Smooth muscle cell (in vitro differentiated cells): ENCODE results near the gene SRSF3. TPM values are rescaled to one million over a fixed set of nuclear protein-coding genes. Genes with fewer than 3 reads are reported as not detected.
A peak's percentile ranks its signal among the peaks of the same experiment; 100 is the strongest.

Experiments
- DNase-seq: peaks from one replicate; lab custom pipeline; 2025; ENCODE audit not compliant: unreplicated experiment; lab: John Stamatoyannopoulos, UW
- H2AFZ ChIP-seq: fragments of 200-600 bp; sonication (generic); 2 replicates; pipeline ENCODE4 v1.6.0; 2016; ENCODE audit warnings: antibody characterized with exemption, low read depth, mild to moderate bottlenecking
- H3F3A ChIP-seq: fragments of 200-600 bp; sonication (generic); 2 replicates; pipeline ENCODE4 v1.6.0; 2017; ENCODE audit warnings: antibody characterized with exemption, low read depth
- H3K27ac ChIP-seq: fragments of 200-600 bp; sonication (generic); 2 replicates; pipeline ENCODE4 v1.5.1; 2016; ENCODE audit warnings: low read depth, mild to moderate bottlenecking
- H3K27me3 ChIP-seq: fragments of 200-600 bp; sonication (generic); 2 replicates; pipeline ENCODE4 v1.6.1; 2016; ENCODE audit warnings: low read depth, mild to moderate bottlenecking
- H3K36me3 ChIP-seq: fragments of 200-600 bp; sonication (generic); 2 replicates; pipeline ENCODE4 v1.5.1; 2016; ENCODE audit warnings: low read depth
- H3K4me1 ChIP-seq: fragments of 200-600 bp; sonication (generic); 2 replicates; pipeline ENCODE4 v1.5.1; 2016; ENCODE audit warnings: low read depth
- H3K4me2 ChIP-seq: fragments of 200-600 bp; sonication (generic); 2 replicates; pipeline ENCODE4 v1.6.0; 2016; ENCODE audit warnings: mild to moderate bottlenecking
- H3K4me3 ChIP-seq: fragments of 200-600 bp; sonication (generic); 2 replicates; pipeline ENCODE4 v1.5.1; 2016; ENCODE audit warnings: mild to moderate bottlenecking
- H3K79me2 ChIP-seq: fragments of 200-600 bp; sonication (generic); 2 replicates; pipeline ENCODE4 v1.6.0; 2016; ENCODE audit warnings: low read depth, mild to moderate bottlenecking
- H3K9ac ChIP-seq: fragments of 200-600 bp; sonication (generic); 2 replicates; pipeline ENCODE4 v1.6.0; 2016; ENCODE audit warnings: low read depth
- H3K9me3 ChIP-seq: fragments of 200-600 bp; sonication (generic); replicated peaks from 2 replicates; pipeline ENCODE4 v1.5.1; 2016; ENCODE audit warnings: low read depth
- H4K20me1 ChIP-seq: fragments of 200-600 bp; sonication (generic); 2 replicates; pipeline ENCODE4 v1.6.0; 2016; ENCODE audit warnings: low read depth
- WGBS: methylation state at CpG from one replicate; pipeline ENCODE4 v1.1.7; 2016; ENCODE audit warnings: low lambda C conversion rate; 5-methylcytosine and 5-hydroxymethylcytosine counted together
- polyA plus RNA-seq: library from polyadenylated mRNA; unstranded; fragments of >200 nt; fragmentation: Nextera tagmentation; extraction: Ambion mirVana; gene quantifications from 2 replicates; pipeline ENCODE4 v1.2.1, GENCODE V29; 2016
- total RNA-seq: library from RNA; depleted of rRNA; stranded (reverse); fragments of >200 nt; gene quantifications from 2 replicates; pipeline ENCODE4 v1.2.3, GENCODE V29; 2014
- TF ChIP-seq, protein P1 (sequence below): fragments of 200-600 bp; sonication (generic); IDR thresholded peaks from 2 replicates; pipeline ENCODE4 v1.5.1; 2017; ENCODE audit warnings: borderline replicate concordance, mild to moderate bottlenecking, antibody characterized with exemption; ENCODE audit not compliant: insufficient read depth, poor library complexity, severe bottlenecking

The SRSF3 gene
- total and polyA plus RNA-seq, 2 experiments from 2014 or later: 158 to 179 TPM

DNA sequence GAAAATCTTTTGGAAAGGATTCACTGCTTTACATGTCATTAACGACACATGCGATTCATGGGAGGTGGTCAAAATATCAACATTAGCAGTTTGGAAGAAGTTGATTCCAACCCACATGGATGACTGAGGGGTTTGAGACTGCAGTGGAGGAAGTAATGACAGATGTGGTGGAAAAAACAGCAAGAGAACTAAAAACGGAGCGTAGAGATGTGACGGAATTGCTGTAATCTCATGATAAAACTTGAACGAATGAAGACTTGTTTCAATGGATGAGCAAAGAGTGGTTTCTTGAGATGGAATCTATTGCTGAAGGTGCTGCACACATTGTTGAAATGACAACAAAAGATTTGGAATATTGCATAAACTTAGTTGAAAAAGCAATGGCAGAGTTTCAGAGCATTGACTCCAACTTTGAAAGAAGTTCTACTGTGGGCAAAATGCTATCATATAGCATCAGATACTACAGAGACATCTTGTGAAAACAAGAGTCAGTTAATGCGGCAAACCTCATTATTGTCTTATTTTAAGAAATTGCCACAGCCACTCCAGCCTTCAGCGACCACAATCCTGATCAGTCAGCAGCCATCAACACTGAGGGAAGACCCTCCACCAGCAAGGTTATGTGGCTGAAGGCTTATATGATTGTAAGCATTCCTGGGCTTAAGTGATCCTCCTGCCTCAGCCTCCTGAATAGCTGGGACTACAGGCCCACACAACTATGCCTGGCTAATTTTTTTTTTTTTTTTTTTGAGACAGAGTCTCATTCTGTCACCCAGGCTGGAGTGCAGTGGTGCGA, 19.2 kb downstream of the SRSF3 start:
- H2AFZ ChIP-seq: no peak overlapping the region
- no peak overlapping the region for H3K9ac ChIP-seq
- H3K4me3 ChIP-seq: no peak overlapping the region
- no peaks in the 10 kb centered on the region for H3K4me1 ChIP-seq
- TF ChIP-seq, protein P1, sequence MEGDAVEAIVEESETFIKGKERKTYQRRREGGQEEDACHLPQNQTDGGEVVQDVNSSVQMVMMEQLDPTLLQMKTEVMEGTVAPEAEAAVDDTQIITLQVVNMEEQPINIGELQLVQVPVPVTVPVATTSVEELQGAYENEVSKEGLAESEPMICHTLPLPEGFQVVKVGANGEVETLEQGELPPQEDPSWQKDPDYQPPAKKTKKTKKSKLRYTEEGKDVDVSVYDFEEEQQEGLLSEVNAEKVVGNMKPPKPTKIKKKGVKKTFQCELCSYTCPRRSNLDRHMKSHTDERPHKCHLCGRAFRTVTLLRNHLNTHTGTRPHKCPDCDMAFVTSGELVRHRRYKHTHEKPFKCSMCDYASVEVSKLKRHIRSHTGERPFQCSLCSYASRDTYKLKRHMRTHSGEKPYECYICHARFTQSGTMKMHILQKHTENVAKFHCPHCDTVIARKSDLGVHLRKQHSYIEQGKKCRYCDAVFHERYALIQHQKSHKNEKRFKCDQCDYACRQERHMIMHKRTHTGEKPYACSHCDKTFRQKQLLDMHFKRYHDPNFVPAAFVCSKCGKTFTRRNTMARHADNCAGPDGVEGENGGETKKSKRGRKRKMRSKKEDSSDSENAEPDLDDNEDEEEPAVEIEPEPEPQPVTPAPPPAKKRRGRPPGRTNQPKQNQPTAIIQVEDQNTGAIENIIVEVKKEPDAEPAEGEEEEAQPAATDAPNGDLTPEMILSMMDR: no peak
- H3K4me2 ChIP-seq: no peak overlapping the region
- peaks cover 48% of the 10 kb centered on the region for H3F3A ChIP-seq
- no peak overlapping the region for H3K27ac ChIP-seq
- H3K27me3 ChIP-seq: no peaks in the 10 kb centered on the region
- no peak for DNase-seq
- no peaks in the 10 kb centered on the region for H3K9me3 ChIP-seq
- H4K20me1 ChIP-seq: peaks cover 69% of the 10 kb centered on the region
- no peaks in the 10 kb centered on the region for H3K36me3 ChIP-seq
- 96% methylated on average over 9 of the region's 9 CpGs for WGBS
- H3K79me2 ChIP-seq: peaks cover 1% of the 10 kb centered on the region

DNA sequence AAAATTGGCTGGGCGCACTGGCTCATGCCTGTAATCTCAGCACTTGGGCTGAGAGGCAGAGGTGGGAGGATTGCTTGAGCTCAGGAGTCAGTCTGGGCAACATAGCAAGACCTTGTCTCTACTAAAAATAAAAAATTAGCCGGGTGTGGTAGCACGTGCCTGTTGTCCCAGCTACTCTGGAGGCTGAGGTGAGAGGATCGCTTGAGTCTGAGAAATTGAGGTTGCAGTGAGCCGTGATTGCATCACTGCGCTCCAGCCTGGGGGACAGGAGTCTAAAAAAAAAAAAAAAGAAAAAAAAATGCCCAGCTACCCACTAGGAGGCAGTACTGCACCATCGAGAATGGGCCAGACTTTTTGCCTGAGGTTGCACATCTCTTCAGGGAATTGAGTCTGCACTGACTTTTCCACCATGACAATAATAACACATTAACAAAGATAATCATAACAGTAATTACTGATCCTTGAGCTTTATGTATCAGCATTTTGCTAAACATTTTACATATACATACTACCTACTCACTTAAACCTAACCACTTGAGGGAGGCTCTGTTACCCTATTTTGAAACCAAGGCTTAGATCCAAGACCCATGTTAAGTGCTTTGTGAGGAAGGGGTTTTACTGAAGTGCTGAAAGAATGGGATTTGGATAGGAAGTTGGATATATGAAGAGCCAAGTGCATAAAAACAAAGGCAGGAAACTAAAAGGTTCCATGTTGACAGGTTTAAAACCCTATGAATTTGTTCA, 21.0 kb downstream of the SRSF3 start:
- TF ChIP-seq, protein P1: peak; percentile 71
- H3K9ac ChIP-seq: no peak overlapping the region
- H3K27ac ChIP-seq: no peak overlapping the region
- no peak overlapping the region for H3K4me3 ChIP-seq
- no peak for DNase-seq
- no peak overlapping the region for H3K4me2 ChIP-seq
- no peaks in the 10 kb centered on the region for H3K79me2 ChIP-seq
- 62% methylated on average over 7 of the region's 7 CpGs for WGBS
- H3K9me3 ChIP-seq: no peaks in the 10 kb centered on the region
- peaks cover 52% of the 10 kb centered on the region for H4K20me1 ChIP-seq
- H3K4me1 ChIP-seq: no peaks in the 10 kb centered on the region
- peaks cover 30% of the 10 kb centered on the region for H3F3A ChIP-seq
- H3K27me3 ChIP-seq: no peaks in the 10 kb centered on the region
- no peak overlapping the region for H2AFZ ChIP-seq
- no peaks in the 10 kb centered on the region for H3K36me3 ChIP-seq

DNA sequence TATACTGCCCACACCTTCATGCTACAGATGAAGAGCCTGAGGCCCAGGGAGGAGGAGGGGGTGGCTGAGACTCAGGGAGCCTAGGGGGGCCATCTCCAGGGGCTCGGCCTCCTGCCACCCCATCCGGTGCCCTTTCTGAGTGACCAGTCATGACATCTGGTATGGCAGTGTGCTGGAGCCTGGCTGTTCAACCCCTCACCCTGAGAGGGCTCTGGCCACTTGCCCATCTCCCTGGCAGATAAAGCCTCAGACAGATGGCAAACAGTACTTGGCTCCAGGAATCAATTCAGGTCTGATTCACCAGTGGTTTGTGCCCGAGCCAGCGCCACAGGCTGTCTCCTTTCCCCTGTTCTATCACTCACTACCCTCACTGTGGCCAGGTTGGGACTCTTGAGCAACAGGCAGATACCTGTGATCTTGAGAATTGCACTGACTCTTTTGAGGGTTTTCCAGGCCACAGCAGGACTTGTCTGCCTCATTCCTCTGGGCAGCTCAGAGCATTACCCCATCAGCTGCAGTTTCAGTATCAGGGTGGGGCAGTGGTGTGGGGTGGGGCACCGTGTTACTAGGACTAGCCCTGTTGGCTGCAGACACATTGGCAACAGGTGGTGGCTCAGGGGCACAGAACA, 22.8 kb downstream of the SRSF3 start:
- Histone ChIP-seq H3K36me3 (no peaks in the 10 kb centered on the region), H3F3A (peaks cover 14% of the 10 kb centered on the region), H3K79me2 (no peaks in the 10 kb centered on the region), H3K4me3 (no peak overlapping the region), H3K4me1 (no peaks in the 10 kb centered on the region), H3K9me3 (no peaks in the 10 kb centered on the region), H4K20me1 (peaks cover 33% of the 10 kb centered on the region), H2AFZ (no peak overlapping the region), H3K27ac (no peak overlapping the region), H3K27me3 (no peaks in the 10 kb centered on the region), H3K4me2 (no peak overlapping the region), H3K9ac (no peak overlapping the region)
- DNase-seq: no peak
- WGBS: 86% methylated on average over 5 of the region's 5 CpGs
- TF ChIP-seq, protein P1: no peak
